Astrocyte (in vitro differentiated cells and primary cell): ENCODE results near the gene PPP1R26. TPM values are rescaled to one million over a fixed set of nuclear protein-coding genes. Genes with fewer than 3 reads are reported as not detected.

Source experiments
- DNase-seq: peaks from one replicate; pipeline ENCODE4 v3.0.0-alpha.2; 2010; ENCODE audit warnings: low read depth
- FAIRE-seq: peaks from 2 replicates; lab custom pipeline; 2011; peaks lifted over from hg19 to GRCh38; lab: Jason Lieb, UNC
- H2AFZ ChIP-seq: 2 replicates; pipeline ENCODE4 v1.6.0; 2012; ENCODE audit warnings: low read depth, low read length, inconsistent platforms
- H3K27ac ChIP-seq: 2 replicates; pipeline ENCODE4 v1.5.1; 2011; ENCODE audit warnings: low read depth, low read length, inconsistent platforms
- H3K27me3 ChIP-seq: 2 replicates; pipeline ENCODE4 v1.6.0; 2011; ENCODE audit warnings: low read length, inconsistent platforms; ENCODE audit not compliant: insufficient read depth
- H3K36me3 ChIP-seq: 2 replicates; pipeline ENCODE4 v1.5.1; 2011; ENCODE audit warnings: low read length, inconsistent platforms; ENCODE audit not compliant: insufficient read depth
- H3K4me1 ChIP-seq: 2 replicates; pipeline ENCODE4 v1.5.1; 2011; ENCODE audit warnings: low read length, inconsistent platforms; ENCODE audit not compliant: insufficient read depth
- H3K4me2 ChIP-seq: 2 replicates; pipeline ENCODE4 v1.6.0; 2012; ENCODE audit warnings: low read length, inconsistent platforms
- H3K4me3 ChIP-seq: 2 replicates; pipeline ENCODE4 v1.5.1; 2011; ENCODE audit warnings: low read depth, mild to moderate bottlenecking, low read length, inconsistent platforms; ENCODE audit not compliant: insufficient read depth
- H3K79me2 ChIP-seq: 2 replicates; pipeline ENCODE4 v1.6.0; 2012; ENCODE audit warnings: mild to moderate bottlenecking, low read length, inconsistent platforms; ENCODE audit not compliant: insufficient read depth
- H3K9ac ChIP-seq: 2 replicates; pipeline ENCODE4 v1.6.0; 2012; ENCODE audit warnings: mild to moderate bottlenecking, low read length, inconsistent platforms
- H3K9me3 ChIP-seq: 2 replicates; pipeline ENCODE4 v1.5.1; 2012; ENCODE audit warnings: low read depth, mild to moderate bottlenecking, low read length, inconsistent platforms; ENCODE audit not compliant: insufficient read depth
- H4K20me1 ChIP-seq: 2 replicates; pipeline ENCODE4 v1.6.0; 2012; ENCODE audit warnings: low read length, inconsistent platforms; ENCODE audit not compliant: insufficient read depth
- H3K27ac Mint-ChIP-seq: one replicate; pipeline ENCODE4 v1.8.0; 2021; ENCODE audit warnings: mild to moderate bottlenecking, mixed read lengths; ENCODE audit not compliant: unreplicated experiment
- H3K27me3 Mint-ChIP-seq: one replicate; pipeline ENCODE4 v1.8.0; 2021; ENCODE audit warnings: low read depth, mixed read lengths; ENCODE audit not compliant: unreplicated experiment
- H3K36me3 Mint-ChIP-seq: one replicate; pipeline ENCODE4 v1.8.0; 2021; ENCODE audit warnings: low read depth, mixed read lengths; ENCODE audit not compliant: unreplicated experiment
- H3K4me1 Mint-ChIP-seq: one replicate; pipeline ENCODE4 v1.8.0; 2021; ENCODE audit warnings: low read depth, mixed read lengths; ENCODE audit not compliant: unreplicated experiment
- H3K4me3 Mint-ChIP-seq: one replicate; pipeline ENCODE4 v1.8.0; 2021; ENCODE audit warnings: mild to moderate bottlenecking, moderate library complexity, mixed read lengths; ENCODE audit not compliant: unreplicated experiment
- H3K9me3 Mint-ChIP-seq: one replicate; pipeline ENCODE4 v1.8.0; 2021; ENCODE audit warnings: mild to moderate bottlenecking, mixed read lengths; ENCODE audit not compliant: unreplicated experiment
- EZH2 ChIP-seq: IDR thresholded peaks from 2 replicates; pipeline ENCODE4 v1.6.1; 2012; ENCODE audit warnings: mild to moderate bottlenecking, low read length, inconsistent platforms; ENCODE audit not compliant: insufficient read depth
- total RNA-seq: library from RNA; stranded (reverse); gene quantifications from 2 replicates; pipeline ENCODE4 v1.2.1, GENCODE V29; 2021
- TF ChIP-seq, protein P1 (sequence below): IDR thresholded peaks from 2 replicates; pipeline ENCODE4 v1.5.1; 2011; ENCODE audit warnings: low read depth, mild to moderate bottlenecking, inconsistent platforms, low read length, moderate library complexity; ENCODE audit not compliant: insufficient read depth

Gene PPP1R26
- total RNA-seq, 1 donor from 2014 or later, result 10.6 TPM

DNA sequence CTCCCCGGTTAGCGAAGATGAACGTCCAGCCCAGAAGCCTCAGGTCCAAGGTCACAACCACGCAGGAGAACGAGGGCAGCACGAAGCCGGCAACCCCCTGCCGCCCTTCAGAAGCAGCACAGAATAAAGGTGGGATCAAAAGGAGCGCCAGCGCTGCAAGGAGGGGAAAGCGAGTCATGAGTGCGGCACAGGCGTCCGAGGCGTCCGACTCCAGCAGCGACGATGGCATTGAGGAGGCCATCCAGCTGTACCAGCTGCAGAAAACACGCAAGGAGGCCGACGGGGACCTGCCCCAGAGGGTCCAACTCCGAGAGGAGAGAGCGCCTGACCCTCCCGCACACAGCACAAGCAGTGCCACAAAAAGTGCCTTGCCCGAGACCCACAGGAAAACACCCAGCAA lies 5.8 kb downstream of the PPP1R26 start:
- H3K79me2 ChIP-seq, result no peaks in the 10 kb centered on the region
- Mint-ChIP-seq H3K4me1 (peaks cover 1% of the 10 kb centered on the region), H3K4me3 (no peak overlapping the region), H3K27me3 (no peaks in the 10 kb centered on the region), H3K9me3 (no peaks in the 10 kb centered on the region), H3K27ac (peak overlapping the region; percentile 38), H3K36me3 (peaks cover 13% of the 10 kb centered on the region)
- H3K4me1 ChIP-seq, result no peaks in the 10 kb centered on the region
- H3K9ac ChIP-seq, result no peak overlapping the region
- H3K4me2 ChIP-seq, result no peak overlapping the region
- H3K9me3 ChIP-seq, result no peaks in the 10 kb centered on the region
- H3K4me3 ChIP-seq, result no peak overlapping the region
- no peak overlapping the region for H2AFZ ChIP-seq
- TF ChIP-seq, protein P1, sequence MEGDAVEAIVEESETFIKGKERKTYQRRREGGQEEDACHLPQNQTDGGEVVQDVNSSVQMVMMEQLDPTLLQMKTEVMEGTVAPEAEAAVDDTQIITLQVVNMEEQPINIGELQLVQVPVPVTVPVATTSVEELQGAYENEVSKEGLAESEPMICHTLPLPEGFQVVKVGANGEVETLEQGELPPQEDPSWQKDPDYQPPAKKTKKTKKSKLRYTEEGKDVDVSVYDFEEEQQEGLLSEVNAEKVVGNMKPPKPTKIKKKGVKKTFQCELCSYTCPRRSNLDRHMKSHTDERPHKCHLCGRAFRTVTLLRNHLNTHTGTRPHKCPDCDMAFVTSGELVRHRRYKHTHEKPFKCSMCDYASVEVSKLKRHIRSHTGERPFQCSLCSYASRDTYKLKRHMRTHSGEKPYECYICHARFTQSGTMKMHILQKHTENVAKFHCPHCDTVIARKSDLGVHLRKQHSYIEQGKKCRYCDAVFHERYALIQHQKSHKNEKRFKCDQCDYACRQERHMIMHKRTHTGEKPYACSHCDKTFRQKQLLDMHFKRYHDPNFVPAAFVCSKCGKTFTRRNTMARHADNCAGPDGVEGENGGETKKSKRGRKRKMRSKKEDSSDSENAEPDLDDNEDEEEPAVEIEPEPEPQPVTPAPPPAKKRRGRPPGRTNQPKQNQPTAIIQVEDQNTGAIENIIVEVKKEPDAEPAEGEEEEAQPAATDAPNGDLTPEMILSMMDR, result no peak
- no peak for TF ChIP-seq EZH2
- no peaks in the 10 kb centered on the region for H3K36me3 ChIP-seq
- H3K27me3 ChIP-seq, result no peaks in the 10 kb centered on the region
- FAIRE-seq, result no peak
- H4K20me1 ChIP-seq, result peaks cover 6% of the 10 kb centered on the region
- DNase-seq, result no peak
- H3K27ac ChIP-seq, result no peak overlapping the region

DNA sequence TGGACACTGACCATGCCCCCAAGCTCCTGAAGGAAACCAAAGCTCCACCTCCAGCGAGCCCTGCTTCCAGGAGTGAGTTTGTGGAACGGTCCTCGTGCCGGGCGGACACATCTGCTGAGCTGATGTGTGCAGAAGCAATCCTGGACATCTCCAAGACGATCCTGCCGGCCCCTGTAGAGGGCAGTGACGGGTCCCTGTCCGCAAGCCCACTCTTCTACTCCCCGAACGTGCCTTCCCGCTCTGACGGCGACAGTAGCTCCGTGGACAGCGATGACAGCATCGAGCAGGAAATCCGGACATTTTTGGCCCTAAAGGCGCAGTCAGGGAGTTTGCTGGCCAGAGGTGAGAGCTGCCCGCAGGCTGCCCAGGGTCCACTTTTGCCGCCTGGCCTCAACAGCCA lies 6.2 kb downstream of the PPP1R26 start:
- DNase-seq, result no peak
- H3K36me3 ChIP-seq, result no peaks in the 10 kb centered on the region
- H3K4me2 ChIP-seq, result no peak overlapping the region
- H3K9me3 ChIP-seq, result no peaks in the 10 kb centered on the region
- no peak for FAIRE-seq
- TF ChIP-seq, protein P1, result no peak
- no peak for TF ChIP-seq EZH2
- no peaks in the 10 kb centered on the region for H3K79me2 ChIP-seq
- no peaks in the 10 kb centered on the region for H3K9me3 Mint-ChIP-seq
- no peak overlapping the region for H3K27ac Mint-ChIP-seq
- H3K4me1 ChIP-seq, result no peaks in the 10 kb centered on the region
- H3K27me3 Mint-ChIP-seq, result no peaks in the 10 kb centered on the region
- no peak overlapping the region for H3K4me3 ChIP-seq
- H2AFZ ChIP-seq, result no peak overlapping the region
- H3K27me3 ChIP-seq, result no peaks in the 10 kb centered on the region
- H3K27ac ChIP-seq, result no peak overlapping the region
- peaks cover 2% of the 10 kb centered on the region for H3K4me1 Mint-ChIP-seq
- no peak overlapping the region for H3K9ac ChIP-seq
- H3K36me3 Mint-ChIP-seq, result peaks cover 13% of the 10 kb centered on the region
- H4K20me1 ChIP-seq, result peaks cover 6% of the 10 kb centered on the region
- H3K4me3 Mint-ChIP-seq, result no peak overlapping the region

DNA sequence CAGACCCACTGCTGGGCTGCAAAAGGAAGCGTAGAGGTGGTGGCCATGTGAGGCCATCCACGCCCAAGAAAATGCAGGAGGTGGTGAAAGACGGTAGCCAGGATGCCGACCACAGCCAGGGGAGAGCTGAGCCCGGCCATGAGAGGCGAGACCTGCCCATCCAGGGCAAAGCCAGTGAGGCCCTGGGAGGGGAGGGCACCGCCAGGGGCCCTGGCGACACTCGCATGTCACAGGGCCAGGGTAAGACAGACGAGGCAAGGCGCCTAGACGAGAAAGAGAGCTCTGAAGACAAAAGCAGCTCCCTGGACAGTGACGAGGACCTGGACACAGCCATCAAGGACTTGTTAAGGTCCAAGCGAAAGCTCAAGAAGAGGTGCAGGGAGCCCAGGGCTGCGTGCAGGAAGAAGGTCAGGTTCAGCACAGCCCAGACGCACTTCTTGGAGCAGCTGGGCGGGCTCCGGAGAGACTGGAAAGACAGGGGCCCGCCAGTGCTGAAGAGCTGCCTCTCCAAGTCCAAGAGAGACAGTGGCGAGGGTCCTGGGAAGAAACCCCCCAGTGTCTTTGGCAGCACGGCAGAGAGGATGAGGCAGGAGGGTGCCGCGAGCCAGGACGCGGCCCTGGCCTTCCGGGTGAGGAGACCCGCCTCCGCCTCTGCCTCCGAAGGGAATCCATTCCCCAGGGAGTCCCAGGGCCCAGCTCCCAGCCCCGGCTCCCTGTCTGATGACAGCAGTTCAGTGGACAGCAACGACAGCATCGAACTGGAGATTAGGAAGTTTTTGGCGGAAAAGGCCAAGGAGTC lies 6.9 kb downstream of the PPP1R26 start:
- H3K79me2 ChIP-seq, result no peaks in the 10 kb centered on the region
- no peaks in the 10 kb centered on the region for H3K4me1 ChIP-seq
- H2AFZ ChIP-seq, result no peak overlapping the region
- no peaks in the 10 kb centered on the region for H3K36me3 ChIP-seq
- Mint-ChIP-seq H3K27ac (no peak overlapping the region), H3K27me3 (no peaks in the 10 kb centered on the region), H3K9me3 (no peaks in the 10 kb centered on the region), H3K4me3 (no peak overlapping the region), H3K4me1 (peaks cover 2% of the 10 kb centered on the region), H3K36me3 (peaks cover 13% of the 10 kb centered on the region)
- FAIRE-seq (no peak), DNase-seq (no peak)
- no peak overlapping the region for H3K9ac ChIP-seq
- no peaks in the 10 kb centered on the region for H3K9me3 ChIP-seq
- H4K20me1 ChIP-seq, result peaks cover 6% of the 10 kb centered on the region
- no peak overlapping the region for H3K4me2 ChIP-seq
- TF ChIP-seq, protein P1, result no peak
- no peak for TF ChIP-seq EZH2
- H3K27me3 ChIP-seq, result no peaks in the 10 kb centered on the region
- no peak overlapping the region for H3K4me3 ChIP-seq
- no peak overlapping the region for H3K27ac ChIP-seq
